ENCODE data around the gene ACBD4. TPM values are rescaled to one million over a fixed set of nuclear protein-coding genes. Genes with fewer than 3 reads are reported as not detected.

ACBD4 gene
- total and polyA plus RNA-seq, 10 of the 15 experiments (the other 5 are each of a cell fraction or from before 2014, with no cell fraction given): 0.20 to 13.8 (median 6.9) TPM

DNA sequence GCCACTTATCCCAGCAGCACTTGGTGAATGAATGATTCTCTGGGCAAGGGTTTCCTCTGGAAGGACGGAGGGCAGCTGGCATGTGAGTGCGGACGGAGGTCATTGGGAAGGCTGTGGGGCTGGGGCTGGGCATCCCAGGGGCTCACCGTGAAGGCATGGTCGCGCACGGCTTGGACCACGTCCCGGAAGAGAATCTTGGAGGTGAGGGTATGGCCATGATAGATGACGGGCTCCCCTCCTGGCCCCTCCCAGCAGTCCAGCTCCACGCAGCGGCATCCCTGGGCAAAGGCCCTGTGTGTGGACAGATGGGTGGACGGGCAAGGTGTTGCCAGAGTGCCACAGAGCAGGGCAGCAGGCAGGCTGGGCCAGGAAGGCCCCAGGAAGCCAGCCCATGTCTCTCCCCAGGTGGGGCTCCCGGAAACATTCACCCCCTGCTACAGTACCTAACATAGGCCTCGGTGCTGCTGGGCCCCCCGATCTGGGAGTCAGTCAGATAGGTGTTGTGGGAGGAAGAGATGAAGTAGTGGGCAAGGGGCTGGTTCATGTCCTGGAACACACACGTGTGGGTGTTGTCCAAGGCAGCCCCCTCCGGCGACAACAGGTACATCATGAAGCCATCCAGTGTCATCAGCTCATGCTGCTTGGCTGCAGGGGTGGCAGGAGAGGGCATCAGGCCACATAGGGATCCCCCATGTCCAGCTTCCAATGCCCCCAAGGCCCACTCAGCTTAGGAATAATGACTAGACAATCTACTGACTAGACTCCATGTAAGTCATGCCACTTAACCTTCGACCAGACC, 17.4 kb upstream of the ACBD4 start:
- ChIA-PET SMC1A (ENCODE audit: uncharacterized antibody, unreplicated experiment) (interaction anchor here (1.1 kb wide), 1 partner anchor 67 kb away, joined by 3 read pairs; no protein-coding TSS in a partner anchor), POLR2A (interaction anchor here (0.6 to 1.0 kb wide), 2 partner anchors 9 to 16 kb away, joined by 4 to 6 read pairs; no protein-coding TSS in a partner anchor), RAD21 (ENCODE audit: unreplicated experiment) (no interaction called here), CTCF (interaction anchor here (1.1 to 3.0 kb wide), 3 partner anchors 17 to 197 kb away, joined by 3 to 11 read pairs (median 3); partner anchors contain the start of gene ACBD4)
- FAIRE-seq (no peak), DNase-seq (ENCODE audit: low read depth, low spot score) (no peak), ATAC-seq (no peak)
- Histone ChIP-seq H3K27me3 (replicated peaks in 1 of 2; ENCODE audit: control insufficient read depth in 2 of 2, insufficient read depth in 2 of 2, low read length in 1 of 2) (no peaks in the 10 kb centered on the region), H4K20me1 (ENCODE audit: control insufficient read depth, insufficient read depth) (no peaks in the 10 kb centered on the region), H3K36me3 (ENCODE audit: control insufficient read depth in 2 of 2, insufficient read depth in 2 of 2, low read length in 1 of 2) (no peaks in the 10 kb centered on the region), H3K4me2 (ENCODE audit: control insufficient read depth, insufficient read depth) (no peak overlapping the region), H3K4me3 (no peak overlapping the region), H3K9me3 (replicated peaks; ENCODE audit: control insufficient read depth, insufficient read depth, low read length) (no peaks in the 10 kb centered on the region), H2AFZ (ENCODE audit: control insufficient read depth, low read depth, low read length) (no peak overlapping the region), H3K4me1 (ENCODE audit: control insufficient read depth, insufficient read depth, low read length) (no peaks in the 10 kb centered on the region), H3K27ac (ENCODE audit: control insufficient read depth, insufficient read depth) (no peak overlapping the region), H3K79me2 (ENCODE audit: control insufficient read depth, insufficient read depth, low read length) (no peaks in the 10 kb centered on the region), H3K9ac (ENCODE audit: control insufficient read depth, insufficient read depth, low read length) (no peak overlapping the region)
- WGBS (ENCODE audit: insufficient coverage, insufficient replicate concordance, low lambda C conversion rate, missing lambda C conversion rate): 34% methylated on average over 17 of the region's 20 CpGs
- TF ChIP-seq ZNF217 (IDR thresholded peaks at IDR 0.05) (no peak), MTA3 (IDR thresholded peaks at IDR 0.05; ENCODE audit: borderline replicate concordance, low read length) (no peak), BCL11A (IDR thresholded peaks at IDR 0.05; ENCODE audit: low read depth, low read length) (no peak), MXI1 (IDR thresholded peaks at IDR 0.05; ENCODE audit: low read depth, low read length) (no peak), EP300 (IDR thresholded peaks at IDR 0.05; ENCODE audit: borderline replicate concordance in 1 of 2, control insufficient read depth in 1 of 2, low read depth in 2 of 2, low read length in 2 of 2) (no peak), ZZZ3 (IDR thresholded peaks at IDR 0.05; ENCODE audit: control insufficient read depth, insufficient read length, low read depth) (no peak), SMARCA5 (IDR thresholded peaks at IDR 0.05) (no peak), RUNX3 (IDR thresholded peaks at IDR 0.05; ENCODE audit: low read length) (no peak), IRF4 (IDR thresholded peaks at IDR 0.05; ENCODE audit: low read depth, low read length) (no peak)
- TF ChIP-seq, protein P1, sequence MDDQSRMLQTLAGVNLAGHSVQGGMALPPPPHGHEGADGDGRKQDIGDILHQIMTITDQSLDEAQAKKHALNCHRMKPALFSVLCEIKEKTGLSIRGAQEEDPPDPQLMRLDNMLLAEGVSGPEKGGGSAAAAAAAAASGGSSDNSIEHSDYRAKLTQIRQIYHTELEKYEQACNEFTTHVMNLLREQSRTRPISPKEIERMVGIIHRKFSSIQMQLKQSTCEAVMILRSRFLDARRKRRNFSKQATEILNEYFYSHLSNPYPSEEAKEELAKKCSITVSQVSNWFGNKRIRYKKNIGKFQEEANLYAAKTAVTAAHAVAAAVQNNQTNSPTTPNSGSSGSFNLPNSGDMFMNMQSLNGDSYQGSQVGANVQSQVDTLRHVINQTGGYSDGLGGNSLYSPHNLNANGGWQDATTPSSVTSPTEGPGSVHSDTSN (IDR thresholded peaks at IDR 0.05; ENCODE audit: insufficient replicate concordance, low read depth, low read length): no peak
- TF ChIP-seq, protein P2, sequence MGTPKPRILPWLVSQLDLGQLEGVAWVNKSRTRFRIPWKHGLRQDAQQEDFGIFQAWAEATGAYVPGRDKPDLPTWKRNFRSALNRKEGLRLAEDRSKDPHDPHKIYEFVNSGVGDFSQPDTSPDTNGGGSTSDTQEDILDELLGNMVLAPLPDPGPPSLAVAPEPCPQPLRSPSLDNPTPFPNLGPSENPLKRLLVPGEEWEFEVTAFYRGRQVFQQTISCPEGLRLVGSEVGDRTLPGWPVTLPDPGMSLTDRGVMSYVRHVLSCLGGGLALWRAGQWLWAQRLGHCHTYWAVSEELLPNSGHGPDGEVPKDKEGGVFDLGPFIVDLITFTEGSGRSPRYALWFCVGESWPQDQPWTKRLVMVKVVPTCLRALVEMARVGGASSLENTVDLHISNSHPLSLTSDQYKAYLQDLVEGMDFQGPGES (IDR thresholded peaks at IDR 0.05): no peak
- intact Hi-C loops (cut with micrococcal nuclease; ENCODE audit: unreplicated experiment) (no loop called here), in situ Hi-C loops (cut with MboI) (no loop called here)
- BruUV-seq (replicated peaks): no TSS peak

Data from GM12878 (cell line).